Measurements from ENCODE around the gene MSH4.
"Not testable (repeated sequence)": the region's sequence is repeated elsewhere in the genome, so short reads cannot be mapped to it uniquely, and the experiment has no call there.

The MSH4 gene

GRCh38 chr1:75932304-75932703, 135.6 kb downstream of the MSH4 start, which contains the start of gene ASB17:
ASB17 (minus strand) TSS chr1:75932404; CDS start chr1:75932291, 113 bp downstream.
- Histone ChIP-seq H3K4me1 (ENCODE audit: control insufficient read depth, insufficient read depth, low read length) (no peaks in the 10 kb centered on the region), H3K36me3 (ENCODE audit: control insufficient read depth in 2 of 2, insufficient read depth in 2 of 2, low read length in 2 of 2) (no peaks in the 10 kb centered on the region), H3K4me3 (ENCODE audit: low read length in 2 of 2) (no peak within 1 kb of the TSS), H3K9ac (ENCODE audit: low read length in 2 of 2) (no peak within 1 kb of the TSS), H3K27me3 (ENCODE audit: control insufficient read depth in 1 of 2, insufficient read depth in 2 of 2, low read length in 2 of 2) (no peaks in the 10 kb centered on the region), H3K27ac (ENCODE audit: low read length) (no peak within 1 kb of the TSS), H3K9me3 (ENCODE audit: control insufficient read depth in 2 of 2, low read length in 2 of 2) (no peaks in the 10 kb centered on the region)

- Histone ChIP-seq H3K4me1 (ENCODE audit: control insufficient read depth, insufficient read depth, low read length) (no peaks in the 10 kb centered on the region), H3K27ac (ENCODE audit: low read length) (no peak overlapping the region), H3K9me3 (ENCODE audit: control insufficient read depth in 2 of 2, low read length in 2 of 2) (no peaks in the 10 kb centered on the region), H3K9ac (ENCODE audit: low read length in 2 of 2) (no peak overlapping the region), H3K36me3 (ENCODE audit: control insufficient read depth in 2 of 2, insufficient read depth in 2 of 2, low read length in 2 of 2) (no peaks in the 10 kb centered on the region), H3K4me3 (ENCODE audit: low read length in 2 of 2) (no peak overlapping the region), H3K27me3 (ENCODE audit: control insufficient read depth in 1 of 2, insufficient read depth in 2 of 2, low read length in 2 of 2) (no peaks in the 10 kb centered on the region)
Observed at GRCh38 chr1:75937034-75937433, 140.4 kb downstream of the MSH4 start.

GRCh38 chr1:75943037-75943436, 146.4 kb downstream of the MSH4 start:
- H3K36me3 ChIP-seq (ENCODE audit: control insufficient read depth in 2 of 2, insufficient read depth in 2 of 2, low read length in 2 of 2); H3K27ac ChIP-seq (ENCODE audit: low read length); H3K4me3 ChIP-seq (ENCODE audit: low read length in 2 of 2); H3K27me3 ChIP-seq (ENCODE audit: control insufficient read depth in 1 of 2, insufficient read depth in 2 of 2, low read length in 2 of 2); H3K4me1 ChIP-seq (ENCODE audit: control insufficient read depth, insufficient read depth, low read length); H3K9ac ChIP-seq (ENCODE audit: low read length in 2 of 2); H3K9me3 ChIP-seq (ENCODE audit: control insufficient read depth in 2 of 2, low read length in 2 of 2): not testable (repeated sequence)

- H3K27ac ChIP-seq (ENCODE audit: low read length): no peak overlapping the region
- H3K9ac ChIP-seq (ENCODE audit: low read length in 2 of 2): no peak overlapping the region
- H3K9me3 ChIP-seq (ENCODE audit: control insufficient read depth in 2 of 2, low read length in 2 of 2): peaks cover 0 to 4% of the 10 kb centered on the region in 2 donors
- no peaks in the 10 kb centered on the region for H3K36me3 ChIP-seq (ENCODE audit: control insufficient read depth in 2 of 2, insufficient read depth in 2 of 2, low read length in 2 of 2)
- no peaks in the 10 kb centered on the region for H3K4me1 ChIP-seq (ENCODE audit: control insufficient read depth, insufficient read depth, low read length)
- H3K27me3 ChIP-seq (ENCODE audit: control insufficient read depth in 1 of 2, insufficient read depth in 2 of 2, low read length in 2 of 2): no peaks in the 10 kb centered on the region
- H3K4me3 ChIP-seq (ENCODE audit: low read length in 2 of 2): no peak overlapping the region
Observed at GRCh38 chr1:75950176-75950575, 153.5 kb downstream of the MSH4 start.

- Histone ChIP-seq H3K27ac (ENCODE audit: low read length) (no peak overlapping the region), H3K9me3 (ENCODE audit: control insufficient read depth in 2 of 2, low read length in 2 of 2) (no peaks in the 10 kb centered on the region), H3K4me3 (ENCODE audit: low read length in 2 of 2) (no peak overlapping the region), H3K4me1 (ENCODE audit: control insufficient read depth, insufficient read depth, low read length) (no peaks in the 10 kb centered on the region), H3K9ac (ENCODE audit: low read length in 2 of 2) (no peak overlapping the region), H3K36me3 (ENCODE audit: control insufficient read depth in 2 of 2, insufficient read depth in 2 of 2, low read length in 2 of 2) (no peaks in the 10 kb centered on the region), H3K27me3 (ENCODE audit: control insufficient read depth in 1 of 2, insufficient read depth in 2 of 2, low read length in 2 of 2) (no peaks in the 10 kb centered on the region)
Observed at GRCh38 chr1:75952016-75952415, 155.3 kb downstream of the MSH4 start.

- Histone ChIP-seq H3K9ac (ENCODE audit: low read length in 2 of 2) (no peak overlapping the region), H3K36me3 (ENCODE audit: control insufficient read depth in 2 of 2, insufficient read depth in 2 of 2, low read length in 2 of 2) (no peaks in the 10 kb centered on the region), H3K27ac (ENCODE audit: low read length) (no peak overlapping the region), H3K27me3 (ENCODE audit: control insufficient read depth in 1 of 2, insufficient read depth in 2 of 2, low read length in 2 of 2) (no peaks in the 10 kb centered on the region), H3K9me3 (ENCODE audit: control insufficient read depth in 2 of 2, low read length in 2 of 2) (no peaks in the 10 kb centered on the region), H3K4me3 (ENCODE audit: low read length in 2 of 2) (no peak overlapping the region), H3K4me1 (ENCODE audit: control insufficient read depth, insufficient read depth, low read length) (no peaks in the 10 kb centered on the region)
Observed at GRCh38 chr1:75953461-75953860, 156.8 kb downstream of the MSH4 start.

GRCh38 chr1:75954586-75954985, 157.9 kb downstream of the MSH4 start:
- Histone ChIP-seq H3K4me3 (ENCODE audit: low read length in 2 of 2) (no peak overlapping the region), H3K36me3 (ENCODE audit: control insufficient read depth in 2 of 2, insufficient read depth in 2 of 2, low read length in 2 of 2) (no peaks in the 10 kb centered on the region), H3K9me3 (ENCODE audit: control insufficient read depth in 2 of 2, low read length in 2 of 2) (no peaks in the 10 kb centered on the region), H3K9ac (ENCODE audit: low read length in 2 of 2) (no peak overlapping the region), H3K4me1 (ENCODE audit: control insufficient read depth, insufficient read depth, low read length) (no peaks in the 10 kb centered on the region), H3K27me3 (ENCODE audit: control insufficient read depth in 1 of 2, insufficient read depth in 2 of 2, low read length in 2 of 2) (no peaks in the 10 kb centered on the region), H3K27ac (ENCODE audit: low read length) (no peak overlapping the region)

Data from stomach smooth muscle (tissue), 2 donors.